Karpas-422 (cell line): Measurements from ENCODE around the gene NR3C1. TPM values are rescaled to one million over a fixed set of nuclear protein-coding genes. Genes with fewer than 3 reads are reported as not detected.

Source experiments
- DNase-seq: peaks from one replicate; pipeline ENCODE4 v3.0.0-alpha.2; 2015
- H2AFZ ChIP-seq: fragments of 200-600 bp; sonication (generic); 2 replicates; pipeline ENCODE4 v1.6.1; 2014; ENCODE audit warnings: antibody characterized with exemption, low read length, mixed read lengths
- H3K27ac ChIP-seq: fragments of 200-600 bp; sonication (generic); 2 replicates; pipeline ENCODE4 v1.5.1; 2014; ENCODE audit warnings: mild to moderate bottlenecking, low read length, moderate library complexity
- H3K27me3 ChIP-seq: fragments of 200-600 bp; sonication (generic); 2 replicates; pipeline ENCODE4 v1.6.1; 2014; ENCODE audit warnings: low read length, mixed read lengths
- H3K36me3 ChIP-seq: fragments of 200-600 bp; sonication (generic); 2 replicates; pipeline ENCODE4 v1.6.1; 2014; ENCODE audit warnings: low read length, mixed read lengths; ENCODE audit not compliant: insufficient read depth
- H3K4me1 ChIP-seq: fragments of 200-600 bp; sonication (generic); 2 replicates; pipeline ENCODE4 v1.6.1; 2014; ENCODE audit warnings: mild to moderate bottlenecking, low read length, mixed read lengths
- H3K4me2 ChIP-seq: fragments of 200-600 bp; sonication (generic); 2 replicates; pipeline ENCODE4 v1.6.1; 2014; ENCODE audit warnings: low read length, low read depth, mild to moderate bottlenecking; ENCODE audit not compliant: poor library complexity, severe bottlenecking
- H3K4me3 ChIP-seq: fragments of 200-600 bp; sonication (generic); 2 replicates; pipeline ENCODE4 v1.5.1; 2014; ENCODE audit warnings: mild to moderate bottlenecking, antibody characterized with exemption, low read length, mixed read lengths
- H3K79me2 ChIP-seq: fragments of 200-600 bp; sonication (generic); 2 replicates; pipeline ENCODE4 v1.6.1; 2014; ENCODE audit warnings: mild to moderate bottlenecking, low read length, mixed read lengths
- H3K9ac ChIP-seq: fragments of 200-600 bp; sonication (generic); 2 replicates; pipeline ENCODE4 v1.6.0; 2014; ENCODE audit warnings: low read length
- H3K9me2 ChIP-seq: fragments of 200-600 bp; sonication (generic), shearing (Covaris generic); replicated peaks from 2 replicates; pipeline ENCODE4 v1.6.0; 2014; ENCODE audit warnings: mild to moderate bottlenecking, low read length, moderate library complexity; ENCODE audit not compliant: insufficient read depth
- H3K9me3 ChIP-seq: fragments of 300-700, 200-600 bp; sonication (generic); 2 replicates; pipeline ENCODE4 v1.6.1; 2014; ENCODE audit warnings: low read length, mixed read lengths
- H4K20me1 ChIP-seq: fragments of 200-600 bp; sonication (generic); 2 replicates; pipeline ENCODE4 v1.6.1; 2014; ENCODE audit warnings: mild to moderate bottlenecking, antibody characterized with exemption, low read length, low read depth; ENCODE audit not compliant: insufficient read depth
- total RNA-seq: library from RNA; depleted of rRNA; stranded (reverse); fragments of >200 nt; shearing (Covaris generic); gene quantifications from 2 replicates; pipeline ENCODE4 v1.2.3, GENCODE V29; 2014; ENCODE audit warnings: low replicate concordance

Gene NR3C1
- total RNA-seq, 1 experiment from 2014 or later = 364 TPM

DNA sequence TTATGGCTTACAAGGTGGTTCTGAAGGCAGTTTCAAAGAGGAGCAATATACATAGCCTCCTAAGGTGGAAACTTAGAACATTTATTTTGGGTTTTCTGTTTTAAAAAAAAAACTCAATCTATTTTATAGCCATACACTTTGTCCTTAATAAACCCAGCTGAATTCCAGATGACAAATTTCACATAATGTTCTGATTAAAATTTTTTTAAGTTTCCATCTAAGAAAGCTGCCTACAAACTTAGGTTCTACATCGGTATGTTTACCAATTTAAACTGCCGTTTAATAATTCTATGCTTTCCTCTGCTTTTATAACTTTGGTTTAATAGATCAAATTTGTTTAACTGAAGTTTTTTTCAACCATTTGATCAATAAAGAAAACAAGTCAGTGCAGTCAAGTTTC, 12.5 kb downstream of the NR3C1 start:
- Histone ChIP-seq H3K4me2 (no peak overlapping the region), H3K27me3 (no peaks in the 10 kb centered on the region), H3K4me3 (no peak overlapping the region), H3K9ac (no peak overlapping the region), H4K20me1 (peaks cover 73% of the 10 kb centered on the region), H3K27ac (0 out of 2 replicates have a peak overlapping the region, but pooled peaks have one; percentile 5), H3K79me2 (peaks cover 100% of the 10 kb centered on the region), H3K9me2 (no peaks in the 10 kb centered on the region), H3K36me3 (peaks cover 88% of the 10 kb centered on the region), H3K4me1 (peaks cover 75% of the 10 kb centered on the region), H3K9me3 (no peaks in the 10 kb centered on the region), H2AFZ (no peak overlapping the region)
- DNase-seq = no peak

DNA sequence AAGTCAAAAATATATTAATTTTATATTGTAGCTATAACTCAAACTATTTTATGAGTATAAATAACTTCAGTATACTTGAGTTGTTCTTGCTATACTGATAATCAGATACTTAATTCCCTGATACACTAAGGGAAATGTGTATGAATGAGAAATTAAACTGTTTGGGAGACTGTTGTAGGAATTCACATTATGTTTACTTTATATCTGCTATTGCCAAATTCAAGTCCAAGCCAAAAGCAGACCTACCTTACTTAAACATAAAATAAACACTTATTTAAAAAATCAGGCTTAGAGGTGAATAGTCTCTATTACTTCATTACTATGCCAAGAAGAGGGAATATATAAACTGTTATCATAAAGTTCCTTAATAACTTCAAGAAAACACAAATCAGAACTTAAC, 13.2 kb downstream of the NR3C1 start:
- peaks cover 77% of the 10 kb centered on the region for H4K20me1 ChIP-seq
- no peak for DNase-seq
- H3K4me3 ChIP-seq = no peak overlapping the region
- H3K27ac ChIP-seq = peak overlapping the region; percentile 15; the same call in 1 of the 2 replicates
- no peaks in the 10 kb centered on the region for H3K9me2 ChIP-seq
- no peaks in the 10 kb centered on the region for H3K27me3 ChIP-seq
- no peak overlapping the region for H2AFZ ChIP-seq
- H3K36me3 ChIP-seq = peaks cover 91% of the 10 kb centered on the region
- no peaks in the 10 kb centered on the region for H3K9me3 ChIP-seq
- H3K4me1 ChIP-seq = peaks cover 73% of the 10 kb centered on the region
- no peak overlapping the region for H3K9ac ChIP-seq
- H3K79me2 ChIP-seq = peaks cover 100% of the 10 kb centered on the region
- no peak overlapping the region for H3K4me2 ChIP-seq

DNA sequence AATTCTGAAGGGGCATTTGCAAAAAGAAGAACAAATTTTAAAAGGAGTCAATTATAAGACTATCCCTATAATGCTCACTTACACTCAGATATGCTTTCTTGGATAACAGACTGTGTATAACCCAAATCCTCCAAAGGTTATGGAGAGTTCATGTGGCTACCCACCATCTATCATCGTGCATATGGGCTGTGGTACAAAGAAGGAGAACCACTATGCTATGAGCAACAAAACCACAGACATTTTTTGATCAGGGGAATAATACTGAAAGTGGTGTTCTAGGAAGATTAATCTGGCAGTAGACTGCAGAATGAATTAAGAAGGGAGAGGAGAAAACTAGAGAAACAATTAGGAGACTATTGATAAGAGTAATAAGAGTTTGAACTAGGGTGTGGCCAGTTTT, 16.8 kb downstream of the NR3C1 start:
- Histone ChIP-seq H4K20me1 (peaks cover 89% of the 10 kb centered on the region), H2AFZ (no peak overlapping the region), H3K36me3 (peaks cover 87% of the 10 kb centered on the region), H3K4me1 (peaks cover 76% of the 10 kb centered on the region), H3K79me2 (peaks cover 100% of the 10 kb centered on the region), H3K27ac (0 out of 2 replicates have a peak overlapping the region, but pooled peaks have one; percentile 11), H3K9ac (no peak overlapping the region), H3K9me2 (no peaks in the 10 kb centered on the region), H3K27me3 (no peaks in the 10 kb centered on the region), H3K4me3 (no peak overlapping the region), H3K4me2 (no peak overlapping the region), H3K9me3 (no peaks in the 10 kb centered on the region)
- no peak for DNase-seq

DNA sequence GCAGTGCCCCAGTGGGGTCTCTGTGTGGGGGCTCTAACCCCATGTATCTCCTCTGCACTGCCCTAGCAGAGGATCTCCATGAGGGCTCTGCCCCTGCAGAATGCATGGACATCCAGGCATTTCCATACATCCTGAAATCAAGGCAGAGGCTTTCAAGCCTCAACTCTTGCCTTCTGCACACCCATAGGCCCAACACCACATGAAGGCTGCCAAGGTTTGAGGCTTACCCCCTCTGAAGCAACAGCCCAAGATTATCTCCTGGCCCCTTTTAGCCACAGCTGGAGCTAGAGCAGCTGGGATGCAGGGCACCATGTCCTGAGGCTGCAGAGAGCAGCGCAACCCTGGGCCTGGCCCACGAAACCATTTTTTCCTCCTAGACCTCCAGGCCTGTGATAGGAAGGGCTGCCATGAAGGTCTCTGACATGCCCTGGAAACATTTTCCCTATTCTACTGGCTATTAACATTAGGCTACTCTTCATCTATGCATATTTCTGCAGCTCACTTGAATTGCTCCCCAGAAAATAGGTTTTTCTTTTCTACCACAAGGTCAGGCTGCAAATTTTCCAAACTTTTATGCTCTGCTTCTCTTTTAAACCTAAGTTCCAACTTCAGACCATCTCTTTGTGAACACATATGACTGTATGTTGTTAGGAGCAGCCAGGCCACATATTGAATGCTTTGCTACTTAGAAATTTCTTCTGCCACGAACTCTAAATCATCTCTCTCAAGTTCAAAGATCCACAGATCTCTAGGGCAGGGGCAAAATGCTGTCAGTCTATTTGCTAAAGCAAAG, 18.4 kb downstream of the NR3C1 start:
- no peak overlapping the region for H2AFZ ChIP-seq
- peaks cover 89% of the 10 kb centered on the region for H3K36me3 ChIP-seq
- H3K9ac ChIP-seq = no peak overlapping the region
- DNase-seq = no peak
- peaks cover 80% of the 10 kb centered on the region for H3K4me1 ChIP-seq
- H3K4me3 ChIP-seq = no peak overlapping the region
- no peaks in the 10 kb centered on the region for H3K9me2 ChIP-seq
- H3K27me3 ChIP-seq = no peaks in the 10 kb centered on the region
- peaks cover 100% of the 10 kb centered on the region for H3K79me2 ChIP-seq
- H4K20me1 ChIP-seq = peaks cover 96% of the 10 kb centered on the region
- H3K27ac ChIP-seq = no peak overlapping the region
- no peaks in the 10 kb centered on the region for H3K9me3 ChIP-seq
- H3K4me2 ChIP-seq = no peak overlapping the region

DNA sequence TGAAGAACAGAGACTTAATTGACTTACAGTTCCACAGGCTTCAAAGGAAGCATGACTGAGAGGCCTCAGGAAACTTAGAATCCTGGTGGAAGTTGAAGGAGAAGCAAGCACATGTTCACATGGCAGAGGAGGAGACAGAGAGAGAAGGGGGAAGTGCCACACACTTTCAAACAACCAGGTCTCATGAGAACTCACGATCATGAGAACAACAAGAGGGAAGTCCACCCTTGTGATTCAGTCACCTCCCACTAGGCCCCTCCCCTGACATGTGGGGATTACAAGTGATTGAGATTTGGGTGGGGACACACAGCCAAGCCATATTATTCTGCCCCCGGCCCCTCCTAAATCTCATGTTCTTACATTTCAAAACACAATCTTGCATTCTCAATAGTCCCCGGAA, 19.5 kb downstream of the NR3C1 start:
- Histone ChIP-seq H3K9me3 (no peaks in the 10 kb centered on the region), H3K4me2 (no peak overlapping the region), H3K36me3 (peaks cover 87% of the 10 kb centered on the region), H3K27me3 (no peaks in the 10 kb centered on the region), H3K9me2 (no peaks in the 10 kb centered on the region), H3K4me1 (peaks cover 83% of the 10 kb centered on the region), H3K79me2 (peaks cover 100% of the 10 kb centered on the region), H4K20me1 (peaks cover 96% of the 10 kb centered on the region), H2AFZ (no peak overlapping the region), H3K9ac (no peak overlapping the region), H3K4me3 (no peak overlapping the region), H3K27ac (peak overlapping the region; percentile 14; the same call in 1 of the 2 replicates)
- peak; percentile 77 for DNase-seq

DNA sequence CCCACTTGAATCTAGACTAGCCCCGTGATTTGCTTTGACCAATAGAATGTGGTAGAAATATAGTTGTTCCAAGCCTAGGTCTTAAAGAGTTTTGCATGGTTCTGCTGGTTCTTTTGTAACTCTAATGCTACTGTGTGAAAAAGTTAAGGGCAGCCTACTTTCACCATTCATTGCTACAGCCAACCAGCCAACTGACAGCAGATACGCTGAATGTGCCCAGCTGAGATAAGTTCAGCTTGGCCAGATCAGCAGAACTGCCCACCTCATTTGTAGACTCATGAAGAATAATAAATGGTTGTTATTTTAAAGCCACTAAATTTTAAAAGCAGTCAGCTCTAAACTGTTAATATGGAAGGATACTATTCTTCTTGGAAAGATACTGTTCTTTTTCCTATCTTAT, 23.9 kb downstream of the NR3C1 start:
- peaks cover 88% of the 10 kb centered on the region for H4K20me1 ChIP-seq
- peaks cover 72% of the 10 kb centered on the region; the same call in 1 of the 2 replicates for H3K36me3 ChIP-seq
- H3K4me1 ChIP-seq = peaks cover 85% of the 10 kb centered on the region
- peaks cover 100% of the 10 kb centered on the region for H3K79me2 ChIP-seq
- DNase-seq = no peak
- H3K9ac ChIP-seq = no peak overlapping the region
- H2AFZ ChIP-seq = no peak overlapping the region
- no peaks in the 10 kb centered on the region for H3K9me2 ChIP-seq
- H3K4me2 ChIP-seq = peak overlapping the region; percentile 42
- H3K27ac ChIP-seq = peak overlapping the region; percentile 45
- H3K4me3 ChIP-seq = no peak overlapping the region
- no peaks in the 10 kb centered on the region for H3K27me3 ChIP-seq
- H3K9me3 ChIP-seq = no peaks in the 10 kb centered on the region

DNA sequence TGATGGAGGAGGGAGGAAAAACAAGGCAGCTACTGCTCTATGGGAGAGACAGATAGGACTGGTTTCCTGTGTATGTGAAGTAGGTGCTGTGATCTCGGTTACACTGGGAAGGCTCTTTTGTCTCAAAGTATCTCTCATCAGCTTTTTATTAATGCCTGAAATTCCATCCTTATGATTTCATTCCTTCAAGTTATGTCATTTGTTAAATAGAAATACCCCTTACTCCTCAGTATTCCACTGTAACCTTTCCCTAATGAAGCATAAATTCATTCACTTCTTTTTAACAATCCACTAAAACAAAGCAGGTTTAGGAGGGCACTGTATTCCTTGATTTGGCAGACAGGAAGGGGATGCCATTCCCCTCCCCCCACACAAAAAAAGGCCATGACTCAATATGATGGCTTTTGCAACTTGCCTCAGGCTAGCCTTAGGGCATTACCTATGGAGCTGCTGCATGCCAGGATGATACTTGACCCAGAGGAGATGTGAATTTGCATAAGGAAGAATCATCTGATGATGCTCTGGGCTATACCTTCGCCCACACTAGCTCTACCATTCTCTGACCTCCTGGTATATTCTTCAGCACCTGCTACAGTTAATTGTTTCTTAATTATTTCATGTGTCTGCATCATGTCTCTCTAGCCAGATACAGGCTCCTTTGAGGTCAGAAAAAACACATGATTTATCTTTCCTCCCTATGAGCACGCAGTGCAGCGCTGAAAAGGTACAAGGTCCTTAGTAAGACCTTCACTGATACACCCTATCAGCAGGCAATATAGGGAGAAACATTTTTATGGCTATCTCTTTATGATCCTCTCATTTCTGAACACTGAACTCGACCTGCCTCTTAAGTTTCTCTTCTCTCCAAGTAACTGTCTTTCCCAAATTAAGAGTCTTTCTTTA, 26.3 kb downstream of the NR3C1 start:
- Histone ChIP-seq H4K20me1 (peaks cover 75% of the 10 kb centered on the region), H3K79me2 (peaks cover 100% of the 10 kb centered on the region), H3K27me3 (no peaks in the 10 kb centered on the region), H3K9ac (no peak overlapping the region), H3K27ac (peak overlapping the region; percentile 22), H3K4me3 (no peak overlapping the region), H3K9me3 (no peaks in the 10 kb centered on the region), H3K36me3 (peaks cover 57% of the 10 kb centered on the region; the same call in 1 of the 2 replicates), H3K9me2 (no peaks in the 10 kb centered on the region), H2AFZ (no peak overlapping the region), H3K4me1 (peaks cover 63% of the 10 kb centered on the region), H3K4me2 (no peak overlapping the region)
- DNase-seq = no peak
